Inferior parietal cortex (tissue), 1 donor: Measurements from ENCODE around the gene GLUD1.
A peak's percentile ranks its signal among the peaks of the same experiment; 100 is the strongest.
"Not testable (repeated sequence)": the region's sequence is repeated elsewhere in the genome, so short reads cannot be mapped to it uniquely, and the experiment has no call there.

Experiments
- DNase-seq: peaks from one replicate; pipeline ENCODE4 v3.0.0-alpha.2; 2016; ENCODE audit errors: extremely low spot score

The GLUD1 gene

DNA sequence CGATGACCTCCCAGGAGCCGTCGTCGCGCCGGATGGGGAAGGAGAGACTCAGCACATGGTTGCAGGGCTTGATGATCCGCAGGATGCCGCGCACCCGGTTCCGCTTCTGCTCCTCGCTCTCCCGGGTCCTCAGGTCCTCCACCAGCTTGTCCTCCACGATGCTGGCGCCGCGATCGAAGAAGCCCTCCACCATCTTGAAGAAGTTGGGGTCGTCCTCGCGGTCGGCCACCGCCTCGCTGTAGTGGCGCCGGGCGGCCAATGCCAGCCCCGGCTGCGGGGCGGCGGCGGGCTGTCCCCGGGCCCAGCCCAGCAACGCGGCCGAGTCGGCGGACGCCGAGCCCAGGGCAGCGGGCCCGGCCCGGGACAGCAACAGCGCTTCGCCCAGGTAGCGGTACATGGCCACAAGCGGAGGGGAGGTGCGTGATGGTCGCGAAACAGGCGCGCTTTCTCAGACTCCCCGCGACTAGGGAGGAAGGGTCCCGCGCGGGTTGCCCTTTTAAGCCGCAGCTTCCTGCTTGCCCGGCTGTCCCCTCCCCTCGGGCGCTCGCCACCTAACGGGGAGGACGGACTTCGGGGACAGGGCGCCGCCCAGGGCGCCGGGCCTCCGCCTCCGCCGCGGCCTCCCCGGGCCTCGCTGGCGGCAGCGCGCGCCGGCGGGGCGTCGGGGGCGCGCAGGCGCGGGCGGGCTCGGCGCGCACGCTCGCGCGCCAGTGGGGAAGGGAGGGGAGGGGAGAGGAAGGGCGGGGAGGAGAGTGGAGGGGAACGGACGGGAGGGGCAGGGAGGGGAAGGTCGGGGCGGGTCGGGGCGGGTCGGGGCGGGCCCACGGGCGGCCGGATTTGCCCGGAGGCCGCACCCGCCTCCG, at the start of gene GLUD1, which contains the start of gene SHLD2:
Gene GLUD1 (minus strand): TSS at position 471 of the 863 bp plus-strand sequence. CDS start 74 bp downstream, at position 397.
Gene SHLD2 (plus strand): TSS at position 834 of the 863 bp plus-strand sequence. CDS start 56,149 bp downstream, outside the sequence.
- peak; percentile 77 for DNase-seq

DNA sequence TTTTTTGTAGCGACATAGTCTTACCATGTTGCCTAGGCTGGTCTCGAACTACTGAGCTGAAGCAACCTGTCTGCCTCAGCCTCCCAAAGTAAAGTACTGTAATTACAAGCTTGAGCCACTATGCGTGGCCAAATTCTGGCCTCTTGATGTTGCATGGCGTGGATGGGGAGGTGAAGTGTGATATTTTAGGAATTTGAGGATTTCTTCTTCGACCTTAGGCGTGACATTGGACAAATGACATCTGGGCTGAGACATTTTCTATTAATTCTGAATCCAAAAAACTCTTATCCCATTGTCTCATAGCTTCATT, 48.4 kb upstream of the GLUD1 start:
- DNase-seq, result not testable (repeated sequence)

DNA sequence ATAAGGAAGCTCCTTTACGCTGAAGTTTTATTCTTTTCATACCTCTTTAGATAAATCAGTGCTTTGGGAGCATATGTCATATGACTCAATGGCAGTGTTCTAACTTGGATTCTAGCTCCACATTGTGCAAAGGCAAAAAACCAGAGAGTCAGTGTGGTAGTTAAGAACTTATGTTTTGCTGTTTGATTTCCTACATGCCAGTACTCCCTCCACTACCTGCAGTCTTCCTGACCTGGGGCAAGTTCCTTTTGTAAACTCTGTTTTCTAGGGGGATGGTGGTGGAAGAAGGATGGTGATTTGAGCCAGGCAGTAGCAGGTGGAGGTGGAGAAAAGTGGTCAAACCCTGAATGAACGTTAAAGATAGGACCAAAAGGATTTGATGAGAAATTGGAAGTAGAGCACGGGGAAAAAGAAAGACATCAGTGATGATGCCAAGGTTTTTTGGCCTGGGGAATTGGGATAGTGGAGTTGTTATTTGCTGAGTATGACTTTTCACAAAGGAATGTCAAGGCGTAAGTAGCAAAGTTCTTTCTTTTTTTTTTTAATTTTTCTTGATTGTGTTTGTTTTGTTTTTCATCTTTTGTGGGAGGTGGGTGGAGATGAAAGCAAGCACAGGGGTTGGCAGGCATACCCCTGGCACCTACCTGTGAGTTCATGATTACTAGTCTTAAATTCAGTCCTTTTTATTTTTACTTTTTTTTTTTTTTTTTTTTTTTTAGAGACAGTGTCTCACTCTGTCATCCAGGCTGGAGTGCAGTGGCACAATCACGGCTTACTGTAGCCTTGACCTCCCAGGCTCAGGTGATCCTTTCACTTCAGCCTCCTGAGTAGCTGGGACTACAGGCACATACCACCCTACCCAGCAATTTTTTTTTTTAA, 47.8 kb upstream of the GLUD1 start:
- not testable (repeated sequence) for DNase-seq

DNA sequence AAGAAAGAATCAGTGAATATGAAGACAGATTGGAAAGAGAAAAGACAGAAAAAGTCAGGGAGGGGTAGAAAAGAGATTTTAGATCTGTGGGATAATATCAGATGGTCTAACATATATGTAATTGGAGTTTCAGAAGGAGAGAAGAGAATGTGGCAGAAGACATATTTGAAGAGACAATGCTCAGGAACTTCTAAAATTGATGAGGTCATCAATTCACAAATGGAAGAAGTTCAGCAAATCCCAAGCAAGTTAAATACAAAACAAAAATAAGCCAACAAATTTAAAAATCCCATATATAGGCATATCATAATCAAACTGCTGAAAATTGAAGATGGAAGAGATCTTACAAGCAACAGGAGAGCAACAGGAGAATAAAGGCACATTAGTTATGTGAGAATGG, 42.8 kb upstream of the GLUD1 start:
- not testable (repeated sequence) for DNase-seq

DNA sequence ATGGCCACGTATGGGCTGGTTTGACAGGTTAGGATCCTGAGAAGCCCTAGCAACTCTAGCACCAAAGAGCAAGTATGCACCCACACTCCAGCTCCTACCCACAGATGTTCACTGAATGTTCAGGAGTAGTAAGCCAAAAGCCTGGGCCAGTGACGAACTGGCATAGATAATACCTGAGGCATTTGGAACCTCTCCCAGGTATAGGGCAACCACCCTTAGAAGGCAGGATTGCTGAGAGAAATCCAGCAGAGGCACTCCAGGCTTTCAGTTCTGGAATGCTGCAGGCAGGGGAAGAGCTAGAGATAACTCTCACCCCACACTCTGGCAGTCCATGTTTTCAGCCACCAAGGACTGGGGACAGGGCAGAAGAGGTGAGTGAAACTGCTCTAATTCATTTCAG, 39.8 kb upstream of the GLUD1 start:
- not testable (repeated sequence) for DNase-seq

DNA sequence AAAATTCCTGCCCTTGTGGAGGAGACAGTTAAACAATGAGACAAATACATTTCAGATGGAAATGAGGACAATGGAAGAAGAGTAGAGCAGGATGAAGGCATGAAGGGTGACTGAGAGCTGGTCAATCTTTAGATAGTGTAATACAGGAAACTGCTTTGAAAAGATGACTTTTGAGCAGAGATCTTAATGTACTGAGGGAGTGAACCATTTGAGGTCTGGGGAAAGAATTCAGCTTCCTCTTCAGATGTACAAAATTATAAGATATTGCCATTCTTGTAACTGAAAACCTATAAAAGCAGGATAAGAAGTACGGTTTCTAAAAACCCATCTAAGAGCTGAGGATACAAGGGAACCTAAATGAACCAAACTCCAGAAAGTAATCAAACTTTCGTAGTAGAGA, 39.3 kb upstream of the GLUD1 start:
- DNase-seq, result not testable (repeated sequence)

DNA sequence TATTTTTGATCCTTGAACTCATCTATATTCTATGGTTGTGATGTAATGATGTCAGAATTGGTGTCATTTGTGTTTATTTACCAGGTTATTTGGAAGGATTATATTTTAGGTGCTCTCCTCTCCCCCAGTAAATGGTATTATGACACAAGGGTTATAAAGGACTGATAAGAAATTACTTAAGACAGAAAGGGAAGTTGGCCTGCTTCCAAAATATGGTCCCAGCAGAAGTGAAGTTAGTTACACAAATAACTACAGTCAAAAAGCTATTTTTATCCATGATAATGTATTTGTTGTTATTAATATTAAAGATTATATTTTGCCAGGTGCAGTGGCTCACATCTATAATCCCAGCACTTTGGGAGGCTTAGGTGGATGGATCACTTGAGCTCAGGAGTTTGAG, 37.5 kb upstream of the GLUD1 start:
- not testable (repeated sequence) for DNase-seq

DNA sequence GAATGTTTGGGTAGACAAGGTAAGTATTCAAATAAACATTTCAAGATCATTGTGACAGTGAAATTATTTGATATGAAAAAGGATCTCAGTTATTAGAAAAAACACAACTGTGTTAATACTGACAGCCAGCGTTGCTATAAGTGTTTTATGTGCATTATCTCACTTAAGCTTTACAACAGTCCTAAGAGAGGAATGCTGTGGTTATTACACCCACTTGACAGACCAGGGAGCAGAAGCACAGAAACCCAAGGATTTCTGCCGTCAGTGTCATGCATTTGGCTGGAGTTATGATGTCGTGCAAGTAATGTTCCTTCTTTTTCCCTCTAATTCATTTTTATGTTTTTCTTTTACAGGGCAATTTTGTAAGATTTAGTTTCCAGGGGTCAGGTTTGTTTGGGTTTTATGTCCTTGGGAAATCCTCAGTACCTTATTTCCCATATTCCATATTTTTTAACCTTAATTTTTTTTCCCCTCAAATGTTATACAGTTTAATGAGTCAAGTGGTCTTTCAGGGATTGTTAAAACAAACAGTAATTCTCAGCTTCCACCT, 33.0 kb upstream of the GLUD1 start:
- DNase-seq, result not testable (repeated sequence)

DNA sequence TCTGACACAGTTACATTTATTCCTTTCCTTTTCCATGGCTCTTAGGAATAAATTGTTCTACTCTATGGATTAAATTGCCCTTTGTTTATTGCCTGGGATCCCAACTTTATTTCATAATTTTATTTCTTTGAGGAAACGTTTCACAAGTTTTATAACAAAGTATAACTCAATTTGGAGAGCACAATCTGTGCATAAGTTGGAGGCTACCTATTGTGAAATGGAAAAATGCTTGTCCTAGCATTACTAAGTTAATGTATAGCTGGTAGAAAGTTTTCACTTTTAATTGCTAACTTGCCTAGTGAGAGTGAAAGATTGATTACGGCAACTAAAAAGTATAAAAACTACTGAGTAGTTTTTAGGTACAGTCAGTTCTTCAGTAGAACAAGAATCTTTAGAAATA, 32.4 kb upstream of the GLUD1 start:
- not testable (repeated sequence) for DNase-seq

DNA sequence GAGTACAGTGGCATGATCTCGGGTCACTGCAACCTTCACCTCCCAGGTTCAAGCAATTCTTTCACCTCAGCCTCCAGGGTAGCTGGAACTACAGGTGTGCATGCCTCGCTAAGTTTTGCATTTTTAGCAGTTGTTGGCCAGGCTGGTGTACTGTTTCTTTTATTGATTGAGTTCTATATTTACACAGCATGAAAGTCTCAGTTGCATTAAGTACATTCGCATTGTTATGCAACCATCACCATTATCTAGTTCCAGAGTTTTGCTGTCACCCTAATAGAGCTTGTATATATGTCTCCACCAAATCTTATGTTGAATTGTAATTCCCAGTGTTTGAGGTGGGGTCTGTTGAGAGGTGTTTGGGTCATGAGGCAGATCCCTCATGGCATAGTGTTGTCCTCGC, 28.7 kb upstream of the GLUD1 start:
- DNase-seq, result not testable (repeated sequence)

DNA sequence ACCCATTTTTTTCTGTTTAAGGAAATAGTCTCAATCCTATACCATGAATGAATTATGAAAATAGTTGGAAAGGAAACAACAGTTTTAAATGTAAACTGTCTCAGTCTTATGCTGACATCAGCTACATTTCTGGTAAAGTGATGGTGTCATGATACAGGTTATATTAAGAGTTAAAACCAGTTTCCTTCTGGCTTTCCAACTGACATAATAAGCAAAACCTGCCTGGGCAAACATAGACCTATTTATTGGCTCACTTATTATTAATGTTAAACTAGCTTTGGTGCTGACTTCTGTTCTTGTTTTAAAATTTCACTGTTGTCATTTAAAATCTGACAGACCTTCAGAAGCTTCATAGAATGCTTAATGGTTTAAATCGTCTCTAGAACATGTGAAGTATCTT, 24.4 kb upstream of the GLUD1 start:
- not testable (repeated sequence) for DNase-seq

DNA sequence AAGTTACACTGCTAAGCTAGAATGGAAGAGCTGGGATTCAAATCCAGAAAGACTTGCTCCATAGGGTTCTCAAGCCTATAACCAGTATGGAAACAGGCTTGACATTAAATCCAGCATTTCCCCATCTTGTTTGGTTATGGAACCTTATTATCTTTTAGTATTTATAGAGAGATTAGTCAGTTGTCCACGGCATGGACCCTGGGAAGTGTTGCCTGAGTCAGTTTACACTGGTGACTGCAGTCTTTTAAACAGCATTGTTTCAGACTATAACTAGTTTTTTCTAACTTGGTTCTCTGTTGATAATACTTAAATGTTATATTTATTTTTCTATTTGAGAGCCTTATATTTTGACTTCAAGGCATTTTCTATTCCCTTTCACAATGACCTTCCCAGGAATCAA, 23.5 kb upstream of the GLUD1 start:
- not testable (repeated sequence) for DNase-seq

DNA sequence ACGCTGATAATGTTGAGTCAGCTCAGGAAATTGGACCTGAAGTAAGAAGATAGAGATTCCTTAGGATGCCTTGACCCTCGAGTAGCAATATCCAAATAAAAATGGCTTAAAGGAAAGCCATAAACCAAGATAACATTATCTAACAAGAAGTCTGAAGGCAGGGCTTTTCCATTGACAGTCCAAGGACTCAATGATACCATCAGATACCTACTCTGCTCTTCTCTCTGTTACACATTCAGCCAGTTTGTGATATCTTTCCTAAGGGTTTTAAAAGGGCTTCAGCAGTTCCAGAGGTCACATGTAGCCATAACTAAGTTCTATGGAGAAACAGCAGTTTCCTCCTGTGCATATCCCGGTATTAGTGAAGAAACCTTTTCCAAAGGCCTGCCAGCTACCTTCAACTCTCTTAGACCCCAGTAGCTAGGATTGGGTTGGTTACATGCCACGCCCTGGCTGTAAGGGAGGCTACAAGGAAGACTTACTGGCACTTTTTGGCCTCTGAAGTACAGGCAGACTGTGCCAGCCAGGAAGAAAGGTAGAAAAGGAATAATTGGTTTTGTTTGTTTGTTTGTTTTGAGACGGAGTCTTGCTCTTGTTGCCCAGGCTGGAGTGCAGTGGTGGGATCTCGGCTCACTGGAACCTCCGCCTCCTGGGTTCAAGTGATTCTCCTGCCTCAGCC, 10.9 kb upstream of the GLUD1 start:
- DNase-seq, result no peak

DNA sequence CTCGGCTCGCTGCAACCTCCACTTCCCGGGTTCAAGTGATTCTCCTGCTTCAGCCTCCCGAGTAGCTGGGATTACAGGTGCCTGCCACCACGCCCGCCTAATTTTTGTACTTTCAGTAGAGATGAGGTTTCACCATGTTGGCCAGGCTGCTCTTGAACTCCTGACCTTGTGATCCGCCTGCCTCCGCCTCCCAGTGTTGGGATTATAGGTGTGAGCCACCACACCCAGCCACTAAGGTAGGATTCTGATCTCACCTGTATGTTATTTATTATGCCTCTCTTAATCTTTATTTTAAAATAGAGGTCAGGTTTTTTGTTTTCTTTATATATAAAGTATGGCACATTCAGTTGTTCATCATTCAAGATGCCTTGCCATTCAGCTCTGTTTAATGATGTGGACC, 10.1 kb upstream of the GLUD1 start:
- DNase-seq, result not testable (repeated sequence)

DNA sequence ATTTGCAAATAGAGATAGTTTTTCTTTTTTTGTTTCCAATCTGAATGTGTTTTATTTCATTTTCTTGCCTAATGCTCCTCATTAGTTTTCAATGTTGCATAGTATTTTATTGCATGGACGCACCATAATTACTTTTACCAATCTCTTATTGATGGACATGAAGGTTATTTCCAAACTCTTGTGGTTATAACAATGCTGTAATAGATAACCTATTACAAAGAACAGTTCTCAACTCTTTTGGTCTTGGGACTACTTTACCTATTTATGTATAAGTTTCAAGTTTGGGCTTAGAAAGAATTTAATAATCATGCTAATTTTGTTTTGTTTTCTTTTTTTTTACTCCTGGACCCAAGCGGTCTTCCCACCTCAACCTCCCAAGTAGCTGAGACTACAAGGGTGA, 7.4 kb upstream of the GLUD1 start:
- DNase-seq, result no peak

DNA sequence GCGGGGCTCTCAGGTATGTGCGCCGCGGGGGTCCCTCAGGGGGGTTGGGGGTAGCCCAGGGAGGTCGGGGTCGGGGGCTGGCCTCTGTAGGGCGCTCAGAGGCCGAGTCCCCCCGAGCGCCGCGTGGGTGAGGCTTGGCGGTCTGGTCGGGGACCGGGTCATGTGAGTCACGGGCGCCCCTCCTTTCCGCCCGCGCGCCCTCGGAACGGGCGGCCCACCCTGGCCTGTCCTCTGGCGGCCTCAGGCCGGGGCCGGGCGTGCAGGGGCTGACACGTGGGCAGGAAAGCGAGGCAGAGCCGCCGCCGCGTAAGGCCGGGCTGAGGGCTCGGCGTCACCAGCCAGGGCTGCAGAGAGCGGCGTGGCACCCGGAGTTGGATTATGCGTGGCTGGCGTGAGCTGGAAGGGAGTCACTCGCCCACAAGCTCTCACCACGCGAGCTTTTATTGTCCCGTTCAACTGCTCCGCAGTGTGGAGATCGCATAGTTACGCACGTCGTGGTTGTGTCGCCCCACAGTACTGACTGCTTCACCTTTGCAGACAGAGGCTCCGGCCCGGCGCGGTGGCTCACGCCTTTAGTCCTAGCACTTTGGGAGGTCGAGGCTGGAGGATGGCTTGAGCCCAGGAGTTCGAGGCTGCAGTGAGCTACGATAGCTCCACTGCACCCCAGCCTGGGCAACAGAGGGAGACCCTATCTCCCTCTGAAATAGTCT, 748 bp upstream of the GLUD1 start:
- DNase-seq, result peak; percentile 57

DNA sequence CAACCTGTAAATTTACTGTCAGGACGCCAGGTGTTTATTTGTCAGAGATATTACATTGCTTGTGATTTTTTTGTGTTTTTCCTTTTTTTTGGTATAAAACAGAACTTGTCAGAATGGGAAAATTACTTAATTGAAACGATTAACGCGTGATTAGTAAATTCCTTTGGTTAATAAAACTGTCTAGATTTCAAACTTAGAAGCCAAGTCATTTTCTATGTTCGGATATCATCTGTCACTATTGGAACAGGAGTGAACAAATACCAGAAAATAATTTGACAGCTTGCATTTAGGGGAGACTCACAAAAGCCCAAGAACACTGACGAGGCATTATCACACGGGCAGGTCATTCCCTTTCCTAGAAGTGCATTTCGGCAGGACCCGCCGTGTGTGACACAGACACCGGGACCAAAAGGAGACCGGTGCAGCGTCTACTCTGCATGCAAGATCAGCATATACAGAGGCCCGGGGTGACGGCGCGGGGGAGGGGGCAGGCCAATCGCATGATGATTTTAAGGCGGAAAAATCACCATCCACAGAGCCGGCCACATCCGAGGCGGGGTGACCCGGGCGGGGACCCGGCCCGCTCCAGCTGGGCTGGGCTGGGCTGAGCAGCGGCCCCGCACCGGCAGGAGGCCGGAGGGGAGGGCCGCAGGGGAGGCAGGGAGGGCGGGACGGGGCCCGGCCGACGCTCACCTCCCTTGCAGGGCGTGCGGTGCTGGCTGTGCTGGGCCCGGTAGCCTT, 841 bp downstream of the GLUD1 start:
- peak; percentile 46 for DNase-seq

DNA sequence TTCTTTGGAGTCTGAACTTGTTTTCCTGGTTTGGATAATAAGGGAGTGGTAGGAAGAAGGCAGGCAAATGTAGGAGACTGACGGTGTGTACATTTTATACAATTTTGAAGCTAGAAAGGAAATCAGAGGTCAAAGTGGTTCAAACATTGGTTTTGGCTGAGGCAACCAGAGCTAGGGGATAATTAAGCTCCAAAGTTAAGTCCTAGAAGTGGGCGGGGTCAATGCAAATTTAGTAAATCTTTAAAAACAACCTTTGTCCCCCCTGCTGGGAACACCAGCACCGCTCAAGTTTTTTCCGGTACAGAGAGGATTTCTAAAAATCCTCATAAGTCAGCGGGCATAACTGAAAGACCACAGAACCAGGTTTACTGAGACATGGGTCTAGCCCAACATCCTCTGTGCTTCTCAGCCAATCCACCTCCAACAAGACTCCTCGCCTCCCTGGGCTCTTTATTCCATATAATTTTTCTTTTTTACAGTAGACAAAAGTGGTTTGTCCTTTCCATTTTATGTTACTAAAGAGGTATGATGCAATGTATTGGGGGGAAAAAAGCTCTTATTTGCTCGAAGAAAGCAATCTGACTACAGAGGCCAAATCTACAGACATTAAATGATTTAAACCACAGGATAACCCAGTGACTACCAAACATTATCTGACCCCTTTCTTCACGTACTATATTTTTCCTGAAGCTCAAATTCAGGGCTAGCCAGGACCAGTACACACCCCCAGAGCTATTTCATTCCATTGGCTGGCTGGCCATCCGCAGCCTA, 1.6 kb downstream of the GLUD1 start:
- DNase-seq, result no peak

DNA sequence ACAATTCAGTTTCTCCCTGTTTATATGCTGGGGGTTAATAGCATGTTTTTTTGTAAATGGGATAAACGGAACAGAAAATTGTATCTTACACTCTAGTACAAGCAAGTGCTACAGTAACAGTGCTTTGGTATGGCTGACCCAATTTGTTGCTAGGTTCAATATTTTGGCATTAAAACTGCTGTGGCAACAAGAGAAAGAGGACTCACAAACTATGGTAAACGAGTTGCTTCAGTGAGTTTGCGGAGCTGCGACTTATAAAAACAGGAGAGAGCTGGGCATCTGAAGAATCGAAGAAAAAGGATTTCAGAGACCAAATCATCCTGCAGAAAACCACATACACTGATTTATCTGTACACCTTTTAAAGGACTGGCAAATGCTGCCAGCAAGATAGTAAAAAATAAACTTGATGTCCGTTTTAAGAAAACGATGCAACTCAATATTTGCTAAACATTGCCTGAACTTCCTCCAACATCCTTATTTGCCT, 2.2 kb downstream of the GLUD1 start:
- peak; percentile 50 for DNase-seq
